ENCODE data around the gene USE1.

- TF ChIP-seq EZH2 (IDR thresholded peaks at IDR 0.05; ENCODE audit: low read length, unreplicated experiment) (no peak), CTCF (conservative IDR thresholded peaks at IDR 0.05; ENCODE audit: low read depth, low read length) (no peak)
Observed at GRCh38 chr19:17214508-17215126, 540 bp upstream of the USE1 start.

Data from PC-3 (cell line).